ENCODE results near the gene JOSD2. TPM values are rescaled to one million over a fixed set of nuclear protein-coding genes. Genes with fewer than 3 reads are reported as not detected.

Gene JOSD2
- total RNA-seq, 1 donor from 2014 or later, result 40.0 TPM

GRCh38 chr19:50496189-50497021 is 14.6 kb downstream of the JOSD2 start:
- intact Hi-C loops (cut with micrococcal nuclease), result no loop called here

DNA sequence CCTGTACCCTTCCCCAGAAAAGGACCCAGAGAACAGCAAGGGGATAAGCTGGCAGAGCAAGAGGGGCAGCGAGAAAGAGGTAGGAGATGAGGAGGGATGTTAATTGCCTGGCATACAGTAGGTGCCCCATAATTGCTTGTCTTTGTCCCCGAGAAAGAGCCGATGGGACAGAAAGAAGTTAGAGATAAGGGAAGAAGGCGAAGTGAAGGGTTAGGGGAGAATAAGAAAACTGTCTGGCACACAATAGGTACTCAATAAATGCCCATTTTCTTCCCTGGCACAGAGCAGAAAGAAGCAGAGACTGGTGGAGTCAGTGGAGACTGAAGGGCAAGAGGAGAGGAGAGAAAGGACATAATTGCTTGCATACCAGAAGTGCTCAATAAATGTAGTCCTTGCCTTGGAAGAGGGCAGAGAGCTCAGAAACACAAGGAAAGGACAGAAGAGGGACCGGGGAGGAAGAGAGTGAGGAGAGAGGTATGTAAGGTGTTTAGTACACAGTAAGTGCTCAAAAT is 15.9 kb downstream of the JOSD2 start:
- intact Hi-C loops (cut with micrococcal nuclease), result no loop called here

DNA sequence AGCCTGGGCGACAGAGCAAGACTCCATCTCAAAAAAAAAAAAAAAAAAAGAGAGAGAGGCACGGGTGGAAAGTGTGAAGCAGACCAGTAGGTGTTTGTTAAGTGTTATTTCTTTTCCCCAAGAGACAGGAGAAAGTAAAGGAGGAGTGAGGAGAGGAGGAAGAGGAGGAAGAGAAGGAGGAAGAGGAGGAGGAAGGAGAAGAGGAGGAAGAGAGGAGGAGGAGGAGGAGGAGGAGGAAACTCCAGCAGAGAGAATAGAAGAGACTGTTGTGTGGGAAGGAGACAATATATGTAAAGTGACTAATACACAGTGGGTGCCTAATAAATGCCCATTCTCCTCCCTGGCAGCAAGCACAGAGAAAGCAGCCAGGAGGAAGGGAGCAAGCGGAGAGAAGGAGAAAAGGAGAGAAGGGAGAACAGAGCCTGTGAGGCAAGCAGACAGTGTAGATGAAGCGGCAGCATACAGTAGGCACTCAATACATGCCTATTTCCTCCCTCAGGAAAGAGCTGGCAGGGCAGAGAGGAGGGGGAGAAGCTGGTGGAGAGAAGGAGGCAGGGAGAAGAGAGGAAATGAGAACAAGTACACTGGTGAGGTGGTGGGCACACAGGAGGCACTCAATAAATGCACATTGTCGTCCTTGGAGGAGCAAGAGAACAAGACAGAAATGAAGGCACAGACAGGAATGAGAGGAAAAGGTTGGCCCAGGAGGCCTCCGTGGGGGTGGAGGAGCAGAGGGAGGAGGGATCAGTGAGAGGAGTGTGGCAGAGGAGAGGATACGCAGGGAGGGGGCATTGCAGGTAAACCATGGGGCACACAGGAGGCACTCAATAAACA is 16.6 kb downstream of the JOSD2 start:
- intact Hi-C loops (cut with micrococcal nuclease), result no loop called here

GRCh38 chr19:50493171-50493570 is 17.8 kb downstream of the JOSD2 start:
- intact Hi-C loops (cut with micrococcal nuclease), result no loop called here

- intact Hi-C loops (cut with micrococcal nuclease), result no loop called here
Measured at GRCh38 chr19:50492303-50493052, 18.5 kb downstream of the JOSD2 start.

DNA sequence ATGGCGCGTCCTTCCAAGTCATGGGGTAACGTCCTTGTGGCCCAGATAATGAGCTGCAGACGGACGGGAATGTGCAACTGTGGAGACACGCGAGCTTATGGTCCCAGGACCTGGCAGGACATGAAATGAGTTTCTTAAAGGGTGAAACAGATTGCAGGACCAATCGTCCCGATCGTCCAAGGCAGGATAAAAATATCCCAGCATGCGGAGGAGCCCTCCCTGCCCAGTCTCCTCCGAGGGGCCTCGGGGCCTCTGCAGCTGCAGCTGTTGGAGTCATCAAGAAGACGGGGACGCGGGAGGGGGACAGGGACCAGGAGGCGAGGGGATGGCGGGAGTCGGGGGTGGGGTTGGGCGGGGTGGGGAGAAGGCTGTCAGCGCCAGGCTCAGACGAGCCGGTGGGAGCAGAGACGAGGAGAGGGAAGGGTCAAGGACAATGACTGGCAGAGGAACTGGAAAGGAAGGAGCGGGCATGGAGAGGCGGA is 20.0 kb downstream of the JOSD2 start:
- intact Hi-C loops (cut with micrococcal nuclease), result no loop called here

DNA sequence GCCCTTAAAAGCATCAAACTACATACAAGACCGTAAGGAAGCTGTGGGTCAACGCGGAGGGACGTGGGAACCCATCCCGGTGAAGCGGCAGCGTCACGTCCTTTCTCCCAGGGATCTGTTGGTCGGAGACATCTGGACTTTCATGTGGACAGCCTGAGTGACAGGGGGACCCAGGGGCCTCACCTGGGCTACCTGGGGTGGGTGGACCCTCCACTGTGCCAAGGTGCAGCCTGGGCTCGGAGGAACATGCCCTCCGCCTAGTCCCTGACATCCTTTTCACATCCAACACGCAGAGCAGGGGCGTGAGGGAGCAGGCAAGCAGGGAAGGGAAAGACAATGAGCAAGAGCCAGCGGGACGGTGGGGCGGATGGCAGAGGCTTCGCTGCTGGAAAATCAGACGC is 20.6 kb downstream of the JOSD2 start:
- intact Hi-C loops (cut with micrococcal nuclease), result no loop called here

- intact Hi-C loops (cut with micrococcal nuclease), result no loop called here
Measured at GRCh38 chr19:50489461-50490011, 21.5 kb downstream of the JOSD2 start.

- intact Hi-C loops (cut with micrococcal nuclease), result no loop called here
Measured at GRCh38 chr19:50488389-50489194, 22.4 kb downstream of the JOSD2 start.

- intact Hi-C loops (cut with micrococcal nuclease), result no loop called here
Measured at GRCh38 chr19:50486823-50487515, 24.0 kb downstream of the JOSD2 start.

GRCh38 chr19:50485284-50485955 is 25.6 kb downstream of the JOSD2 start:
- intact Hi-C loops (cut with micrococcal nuclease), result no loop called here

DNA sequence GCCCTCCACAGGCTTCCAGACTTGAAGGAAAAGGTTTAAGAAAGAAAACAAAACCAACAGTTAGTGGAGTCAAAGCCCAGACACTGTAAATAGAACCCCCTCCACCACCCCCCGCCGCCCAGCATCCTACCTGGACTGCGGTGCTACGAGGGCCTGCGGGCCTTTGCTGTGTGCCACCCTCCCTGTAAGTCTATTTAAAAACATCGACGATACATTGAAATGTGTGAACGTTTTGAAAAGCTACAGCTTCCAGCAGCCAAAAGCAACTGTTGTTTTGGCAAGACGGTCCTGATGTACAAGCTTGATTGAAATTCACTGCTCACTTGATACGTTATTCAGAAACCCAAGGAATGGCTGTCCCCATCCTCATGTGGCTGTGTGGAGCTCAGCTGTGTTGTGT is 28.1 kb downstream of the JOSD2 start:
- intact Hi-C loops (cut with micrococcal nuclease), result no loop called here

GRCh38 chr19:50482271-50482855 is 28.6 kb downstream of the JOSD2 start:
- intact Hi-C loops (cut with micrococcal nuclease), result no loop called here

GRCh38 chr19:50481351-50482149 is 29.4 kb downstream of the JOSD2 start:
- intact Hi-C loops (cut with micrococcal nuclease), result no loop called here

DNA sequence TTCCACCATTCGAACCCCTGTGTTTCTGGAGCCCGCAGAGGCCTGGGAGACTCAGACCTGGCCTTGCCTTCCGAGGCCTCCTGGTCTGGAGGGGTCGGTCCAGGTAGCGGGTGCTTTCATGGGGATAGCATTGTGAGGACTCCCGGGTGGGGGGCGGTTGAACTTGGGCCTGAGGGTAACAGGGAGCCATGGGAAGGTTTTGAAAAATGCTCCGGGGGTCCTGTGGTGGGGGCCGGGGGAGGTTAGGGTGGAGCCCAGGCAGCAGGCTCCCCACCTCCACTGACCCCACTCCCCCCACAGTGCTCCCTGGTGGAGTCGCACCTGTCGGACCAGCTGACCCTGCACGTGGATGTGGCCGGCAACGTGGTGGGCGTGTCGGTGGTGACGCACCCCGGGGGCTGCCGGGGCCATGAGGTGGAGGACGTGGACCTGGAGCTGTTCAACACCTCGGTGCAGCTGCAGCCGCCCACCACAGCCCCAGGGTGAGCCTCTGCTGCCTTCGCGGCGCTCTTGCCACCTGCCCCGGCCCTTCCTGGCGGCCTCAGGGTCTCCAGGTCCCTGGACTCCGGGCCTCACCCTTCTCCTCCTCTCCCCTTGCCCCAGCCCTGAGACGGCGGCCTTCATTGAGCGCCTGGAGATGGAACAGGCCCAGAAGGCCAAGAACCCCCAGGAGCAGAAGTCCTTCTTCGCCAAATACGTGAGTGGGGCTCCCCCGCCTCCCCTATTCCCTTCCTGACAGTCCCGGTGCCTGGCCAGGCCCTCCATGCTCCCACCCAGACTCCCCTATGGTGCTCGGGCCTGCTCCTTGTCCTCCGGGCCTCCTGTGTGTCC is 30.5 kb downstream of the JOSD2 start:
- intact Hi-C loops (cut with micrococcal nuclease), result no loop called here

DNA sequence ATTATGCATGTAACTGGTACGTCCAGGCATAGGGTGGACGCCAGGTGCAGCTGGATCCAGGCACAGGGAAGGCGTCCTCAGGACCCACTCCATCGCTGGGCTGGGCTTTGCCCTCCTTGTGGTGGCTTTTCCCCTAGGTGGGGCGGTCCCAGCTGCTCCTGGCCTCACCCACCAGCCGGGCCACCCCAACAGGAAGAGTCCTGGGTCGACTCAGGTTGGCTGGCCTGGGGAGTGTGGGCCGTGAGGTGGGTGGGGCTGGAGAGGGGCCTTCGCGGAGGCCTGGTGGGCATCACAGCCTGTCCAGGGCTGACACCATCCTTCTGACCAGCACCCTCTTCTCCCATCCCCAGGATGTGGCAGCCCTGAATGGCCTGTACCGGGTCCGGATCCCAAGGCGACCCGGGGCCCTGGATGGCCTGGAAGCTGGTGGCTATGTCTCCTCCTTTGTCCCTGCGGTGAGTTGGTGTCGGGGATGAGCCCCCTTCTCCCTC is 31.2 kb downstream of the JOSD2 start:
- intact Hi-C loops (cut with micrococcal nuclease), result no loop called here
